ES-I3 (cell line): Measurements from ENCODE around the gene NR1H4.
"Not testable (repeated sequence)": the region's sequence is repeated elsewhere in the genome, so short reads cannot be mapped to it uniquely, and the experiment has no call there.

Experiments
- H3K36me3 ChIP-seq: 2 replicates; pipeline ENCODE4 v1.6.1; 2013; ENCODE audit warnings: mild to moderate bottlenecking, low read length, control low read depth, moderate library complexity; ENCODE audit not compliant: insufficient read depth
- H3K4me1 ChIP-seq: 2 replicates; pipeline ENCODE4 v1.6.1; 2013; ENCODE audit warnings: mild to moderate bottlenecking, control low read depth, low read length; ENCODE audit not compliant: insufficient read depth
- H3K9ac ChIP-seq: 2 replicates; pipeline ENCODE4 v1.6.1; 2013; ENCODE audit warnings: low read depth, mild to moderate bottlenecking, low read length, moderate library complexity
- H3K9me3 ChIP-seq: 2 replicates; pipeline ENCODE4 v1.6.1; 2013; ENCODE audit warnings: mild to moderate bottlenecking, low read length, moderate library complexity; ENCODE audit not compliant: control insufficient read depth, insufficient read depth

NR1H4 gene

DNA sequence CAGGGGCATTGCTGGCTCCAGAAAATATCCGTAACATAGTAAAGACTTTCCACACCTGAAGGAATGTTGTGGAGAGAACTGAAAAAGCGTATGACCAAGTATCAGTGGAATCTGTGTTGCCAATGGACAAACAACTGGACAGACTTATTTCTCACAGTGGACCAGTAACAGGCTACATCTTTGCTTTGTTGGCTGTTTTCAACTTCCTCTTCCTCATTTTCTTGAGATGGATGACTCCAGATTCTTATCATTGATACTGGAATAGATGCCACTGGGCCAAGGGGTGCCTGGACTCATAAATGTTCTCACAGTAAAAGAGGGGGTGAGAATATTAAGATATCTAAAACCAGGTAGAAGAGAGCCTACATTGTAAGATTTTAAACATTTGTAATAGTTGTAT, 106.2 kb downstream of the NR1H4 start:
- Histone ChIP-seq H3K9ac (no peak overlapping the region), H3K4me1 (no peaks in the 10 kb centered on the region), H3K9me3 (no peaks in the 10 kb centered on the region), H3K36me3 (no peaks in the 10 kb centered on the region)

DNA sequence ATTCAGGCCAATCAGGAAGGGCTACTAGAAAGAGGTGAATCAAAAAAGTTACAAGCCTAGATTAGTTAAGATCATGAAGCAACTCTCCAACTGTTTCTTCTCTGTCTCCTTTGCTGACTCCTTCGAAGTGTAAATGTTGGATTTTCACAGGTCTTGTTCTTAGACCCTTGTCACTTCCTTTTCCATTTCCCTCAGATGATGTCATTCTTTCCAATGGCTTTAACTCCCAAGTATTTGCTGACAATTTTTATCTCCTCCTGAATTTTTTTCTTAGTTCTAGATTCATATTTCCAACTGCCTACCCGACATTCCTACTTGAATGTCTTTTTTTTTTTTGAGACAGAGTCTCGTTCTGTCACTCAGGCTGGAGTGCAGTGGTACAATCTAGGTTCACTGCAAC, 110.6 kb downstream of the NR1H4 start:
- no peaks in the 10 kb centered on the region for H3K4me1 ChIP-seq
- H3K9me3 ChIP-seq = peaks cover 6% of the 10 kb centered on the region; the same call in 1 of the 2 replicates

DNA sequence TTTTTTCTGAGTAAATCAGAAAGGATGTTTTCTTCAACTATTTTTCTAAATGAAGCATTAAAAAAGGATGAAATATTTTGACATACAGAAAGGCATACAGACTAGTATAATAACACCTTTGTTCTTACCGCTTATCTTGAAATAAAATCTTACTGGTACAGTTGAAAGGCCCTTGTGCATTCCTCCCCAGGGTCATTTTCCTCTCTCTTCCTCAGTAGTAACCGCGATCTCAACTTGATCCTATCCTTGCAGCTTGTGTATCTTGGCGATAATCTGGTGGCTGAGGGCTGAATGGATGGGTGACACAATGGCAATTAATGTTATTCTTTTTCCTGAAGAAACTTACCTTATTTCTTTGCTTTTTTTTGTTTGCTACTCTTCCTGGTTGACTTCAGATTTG, 118.3 kb downstream of the NR1H4 start:
- Histone ChIP-seq H3K4me1 (no peaks in the 10 kb centered on the region), H3K9me3 (peaks cover 5% of the 10 kb centered on the region; the same call in 1 of the 2 replicates), H3K9ac (no peak overlapping the region), H3K36me3 (no peaks in the 10 kb centered on the region)

More for the DNA sequence above, 110.6 kb downstream of the NR1H4 start:
- Histone ChIP-seq H3K36me3 (no peaks in the 10 kb centered on the region), H3K9ac (no peak overlapping the region)

DNA sequence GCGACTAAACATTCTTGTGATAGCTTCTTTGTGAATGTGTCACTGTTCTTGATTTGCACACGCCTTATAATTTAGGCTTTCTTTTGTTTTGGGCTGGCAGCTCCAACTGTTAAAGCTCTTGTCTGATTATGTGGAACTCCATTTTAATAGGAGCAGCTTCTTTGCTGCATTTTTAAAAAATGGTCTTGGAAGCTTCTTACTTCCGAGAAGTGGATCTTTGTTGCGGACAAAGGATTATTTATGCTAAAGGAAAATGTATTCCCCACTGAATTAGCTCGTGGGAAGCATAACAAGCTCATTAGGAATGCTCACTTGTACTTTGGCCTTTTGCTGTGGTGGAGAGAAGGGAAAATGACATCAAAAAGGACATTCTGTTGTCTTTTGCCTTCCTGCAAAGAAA, 119.8 kb downstream of the NR1H4 start:
- Histone ChIP-seq H3K9me3 (no peaks in the 10 kb centered on the region), H3K4me1 (no peaks in the 10 kb centered on the region), H3K36me3 (no peaks in the 10 kb centered on the region), H3K9ac (no peak overlapping the region)

DNA sequence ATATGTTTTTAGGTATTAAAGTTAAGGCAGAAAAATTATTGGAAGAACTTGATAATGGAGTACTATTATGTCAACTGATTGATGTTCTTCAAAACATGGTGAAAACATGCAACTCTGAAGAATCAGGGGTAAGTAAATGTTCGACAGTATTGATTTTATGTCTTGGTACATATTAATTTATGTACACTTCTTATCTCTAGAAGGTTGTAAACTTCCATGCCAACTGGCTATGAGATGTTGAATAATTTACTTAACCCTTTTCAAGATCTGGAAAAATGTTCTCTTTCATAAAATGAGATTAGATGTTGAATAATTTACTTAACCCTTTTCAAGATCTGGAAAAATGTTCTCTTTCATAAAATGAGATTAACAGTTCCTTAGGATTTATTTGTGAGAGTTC, 128.0 kb downstream of the NR1H4 start:
- Histone ChIP-seq H3K9ac (no peak overlapping the region), H3K36me3 (no peaks in the 10 kb centered on the region), H3K9me3 (no peaks in the 10 kb centered on the region), H3K4me1 (no peaks in the 10 kb centered on the region)

DNA sequence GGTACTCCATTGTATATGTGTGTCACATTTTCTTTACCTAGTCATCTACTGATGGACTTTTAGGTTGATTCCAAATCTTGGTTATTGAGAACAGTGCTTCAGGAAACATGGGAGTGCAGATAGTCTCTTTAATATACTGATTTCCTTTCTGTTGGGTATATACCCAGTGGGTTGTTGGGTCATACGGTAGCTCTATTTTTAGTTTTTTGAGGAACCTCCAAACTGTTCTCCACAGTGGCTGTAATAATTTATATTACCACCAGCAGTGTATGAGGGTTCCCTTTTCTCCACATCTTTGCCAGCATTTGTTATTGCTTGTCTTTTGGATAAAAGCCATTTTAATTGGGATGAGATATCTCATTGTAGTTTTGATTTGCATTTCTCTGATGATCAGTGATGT, 129.3 kb downstream of the NR1H4 start:
- not testable (repeated sequence) for H3K4me1 ChIP-seq, H3K9ac ChIP-seq, H3K9me3 ChIP-seq, H3K36me3 ChIP-seq

DNA sequence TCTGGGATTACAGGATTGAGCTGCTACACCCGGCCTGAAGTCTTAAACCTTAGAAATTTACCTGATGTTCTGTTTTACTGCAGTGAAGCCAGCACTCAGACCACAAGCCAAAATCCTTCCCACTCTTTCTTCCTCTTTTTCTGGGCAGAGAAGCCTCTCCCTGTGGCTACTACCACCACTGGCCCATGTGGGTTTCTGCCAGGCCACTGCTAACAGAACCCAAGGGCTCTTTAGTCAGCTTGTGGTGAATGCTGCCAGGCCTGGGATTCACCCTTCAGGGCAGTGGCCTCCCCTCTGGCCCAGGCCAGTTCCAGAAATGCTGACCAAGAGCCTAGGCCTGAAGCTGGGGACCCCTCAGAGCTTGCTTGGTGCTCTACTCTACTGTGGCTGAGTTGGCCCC, 135.1 kb downstream of the NR1H4 start:
- Histone ChIP-seq H3K36me3 (no peaks in the 10 kb centered on the region), H3K9me3 (no peaks in the 10 kb centered on the region), H3K4me1 (no peaks in the 10 kb centered on the region), H3K9ac (no peak overlapping the region)

DNA sequence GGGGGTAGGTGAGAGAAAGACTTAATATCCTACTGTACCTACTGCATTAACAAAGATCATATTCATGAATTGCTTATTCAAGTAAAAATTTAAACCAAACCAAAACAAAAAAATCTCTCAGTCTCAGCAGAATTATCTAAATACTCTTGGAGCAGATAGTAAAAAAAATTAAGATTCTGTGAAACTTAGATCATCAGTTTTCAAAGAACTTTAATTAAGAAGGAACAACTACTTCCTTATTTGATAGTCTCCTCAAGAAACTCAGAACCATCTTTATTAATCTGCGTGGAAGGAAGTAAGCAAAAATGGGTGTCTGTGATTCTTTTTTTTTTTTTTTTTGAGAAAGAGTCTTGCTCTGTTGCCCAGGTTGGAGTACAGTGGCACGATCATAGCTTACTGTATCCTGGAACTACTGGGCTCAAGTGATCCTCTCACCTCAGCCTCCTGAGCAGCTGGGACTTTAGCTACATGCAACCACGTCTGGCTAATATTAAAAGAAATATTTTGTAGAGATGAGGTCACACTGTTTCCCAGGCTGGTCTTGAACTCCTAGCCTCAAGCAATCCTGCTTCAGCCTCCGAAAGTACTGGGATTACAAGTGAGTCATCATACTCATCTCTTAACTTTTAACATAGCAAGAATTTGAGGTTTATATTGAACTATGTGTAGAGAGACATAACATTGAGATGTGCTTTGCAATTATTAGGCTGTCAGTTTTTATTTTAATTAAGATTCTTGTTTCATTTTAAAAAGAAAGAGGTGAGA, 137.2 kb downstream of the NR1H4 start:
- H3K36me3 ChIP-seq = no peaks in the 10 kb centered on the region
- H3K9me3 ChIP-seq = no peaks in the 10 kb centered on the region
- H3K9ac ChIP-seq = no peak overlapping the region
- H3K4me1 ChIP-seq = no peaks in the 10 kb centered on the region

DNA sequence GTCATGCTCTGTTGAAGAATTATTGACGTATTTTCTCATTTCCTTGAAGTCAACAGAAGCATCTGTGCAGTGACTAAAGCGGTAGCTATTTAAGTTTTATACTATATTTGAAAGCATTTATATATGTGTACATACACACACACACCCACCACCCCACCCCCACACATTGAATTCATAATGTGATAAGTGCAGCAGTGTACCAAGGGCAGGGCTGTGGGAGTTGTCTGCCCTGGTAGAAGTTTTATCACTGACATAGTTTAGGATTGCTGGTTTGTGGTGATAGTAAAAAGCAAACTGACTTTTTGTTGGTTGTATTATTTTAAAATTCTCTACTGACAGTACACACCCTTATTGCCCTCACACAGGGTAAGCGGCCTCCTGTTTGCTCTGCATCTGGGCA, 138.9 kb downstream of the NR1H4 start:
- no peaks in the 10 kb centered on the region for H3K9me3 ChIP-seq
- H3K4me1 ChIP-seq = no peaks in the 10 kb centered on the region
- H3K36me3 ChIP-seq = no peaks in the 10 kb centered on the region
- H3K9ac ChIP-seq = no peak overlapping the region
